K562 (cell line): ENCODE data around the gene CPED1. TPM values are rescaled to one million over a fixed set of nuclear protein-coding genes. Genes with fewer than 3 reads are reported as not detected.

ENCODE experiments used
- CBX1 ChIP-seq: sonication (generic); IDR thresholded peaks from 2 replicates; pipeline ENCODE4 v1.6.1; 2016; ENCODE audit warnings: antibody characterized with exemption, low read depth, mild to moderate bottlenecking
- DLX4 ChIP-seq: fragments of 250-450 bp; sonication (Bioruptor Pico); IDR thresholded peaks from 2 replicates; pipeline ENCODE4 v1.6.1; 2021; ENCODE audit warnings: mild to moderate bottlenecking
- ETV5 ChIP-seq: sonication (generic); formaldehyde crosslinking; IDR thresholded peaks from 2 replicates; pipeline ENCODE4 v1.4.0; 2020; ENCODE audit warnings: low read depth, mild to moderate bottlenecking, missing genetic modification reagents
- GABPB2 ChIP-seq: fragments of 250-450 bp; sonication (Bioruptor Pico); conservative IDR thresholded peaks from 2 replicates; pipeline ENCODE4 v1.5.1; 2021; ENCODE audit warnings: mild to moderate bottlenecking
- GTF2E2 ChIP-seq: fragments of 200-800 bp; sonication (Bioruptor generic); IDR thresholded peaks from 2 replicates; pipeline ENCODE4 v1.6.1; 2016; ENCODE audit warnings: missing genetic modification characterization, missing compliant biosample characterization
- KLF1 ChIP-seq: fragments of 450-650 bp; IDR thresholded peaks from 2 replicates; pipeline ENCODE4 v1.6.1; 2016; ENCODE audit warnings: missing genetic modification characterization, missing compliant biosample characterization
- MCM7 ChIP-seq, 2 experiments: fragments of 450-650 bp; IDR thresholded peaks; 2 replicates each; pipeline ENCODE4 v1.6.1; 2016 to 2018
- MITF ChIP-seq: IDR thresholded peaks from 2 replicates; pipeline ENCODE4 v1.6.1; 2014; ENCODE audit warnings: antibody characterized with exemption
- MXI1 ChIP-seq: IDR thresholded peaks from 2 replicates; pipeline ENCODE4 v1.6.1; 2011; ENCODE audit warnings: low read depth, mild to moderate bottlenecking, improper control_type of control experiment, low read length
- PKNOX1 ChIP-seq: fragments of 450-650 bp; IDR thresholded peaks from 2 replicates; pipeline ENCODE4 v1.6.1; 2016
- PYGO2 ChIP-seq: fragments of 450-650 bp; IDR thresholded peaks from 2 replicates; pipeline ENCODE4 v1.6.1; 2016; ENCODE audit warnings: mild to moderate bottlenecking, missing genetic modification characterization, moderate library complexity, missing compliant biosample characterization
- RAD21 ChIP-seq, 2 experiments: fragments of 250-450 bp in 1 of 2; fragments of 450-650 bp in 1 of 2; sonication (Bioruptor Pico) in 1 of 2; formaldehyde crosslinking in 1 of 2; IDR thresholded peaks in 1 of 2; conservative IDR thresholded peaks in 1 of 2; 2 replicates each; pipeline versions ENCODE4 v1.4.0 to v1.8.0; 2020 to 2022; ENCODE audit warnings: mild to moderate bottlenecking in 2 of 2, moderate library complexity in 1 of 2
- SRSF3 ChIP-seq: fragments of 200-400 bp; formaldehyde crosslinking; IDR thresholded peaks from 2 replicates; pipeline ENCODE4 v1.6.1; 2016; ENCODE audit warnings: mild to moderate bottlenecking, low read length, moderate library complexity; ENCODE audit not compliant: insufficient read depth
- THRB ChIP-seq: fragments of 450-650 bp; formaldehyde crosslinking; conservative IDR thresholded peaks from 2 replicates; pipeline ENCODE4 v1.4.0; 2022; ENCODE audit warnings: mild to moderate bottlenecking, missing genetic modification characterization
- ZNF23 ChIP-seq: fragments of 250-450 bp; sonication (Bioruptor Pico); IDR thresholded peaks from 2 replicates; pipeline ENCODE4 v1.4.0; 2020; ENCODE audit warnings: mild to moderate bottlenecking
- ZNF354B ChIP-seq: fragments of 250-450 bp; sonication (Bioruptor Pico); IDR thresholded peaks from 2 replicates; pipeline ENCODE4 v1.4.0; 2020
- ZNF696 ChIP-seq: fragments of 250-450 bp; sonication (Bioruptor Pico); conservative IDR thresholded peaks from 2 replicates; pipeline ENCODE4 v1.4.0; 2020; ENCODE audit warnings: mild to moderate bottlenecking, moderate library complexity
- ZNF699 ChIP-seq: fragments of 250-450 bp; sonication (Bioruptor Pico); IDR thresholded peaks from 2 replicates; pipeline ENCODE4 v1.8.0; 2021; ENCODE audit warnings: mild to moderate bottlenecking, moderate library complexity; ENCODE audit not compliant: insufficient replicate concordance
- ZNF740 ChIP-seq, 3 experiments: fragments of 200-800 bp in 1 of 3; sonication (Bioruptor generic) in 1 of 3; sonication (generic) in 1 of 3; formaldehyde crosslinking in 1 of 3; IDR thresholded peaks; 2 replicates each; pipeline versions ENCODE4 v1.6.1 to v1.8.0; 2016 to 2022; ENCODE audit warnings: mild to moderate bottlenecking in 2 of 3, missing compliant biosample characterization in 2 of 3, missing genetic modification characterization in 2 of 3, missing genetic modification reagents in 1 of 3
- ZNF75A ChIP-seq: fragments of 450-650 bp; formaldehyde crosslinking; IDR thresholded peaks from 2 replicates; pipeline ENCODE4 v1.4.0; 2020; ENCODE audit warnings: mild to moderate bottlenecking
- polyA plus RNA-seq, 8 experiments: library from polyadenylated mRNA; depleted of rRNA in 4 of 8; stranded (reverse) in 5 of 8; unstranded in 3 of 8; fragments of >200 nt; fragmentation: Nextera tagmentation in 2 of 8; fragmentation: Illumina TruSeq in 1 of 8; extraction: Ambion mirVana in 2 of 8; extraction: Trizol in 1 of 8; gene quantifications; 2 replicates each; pipeline versions ENCODE4 v1.2.1 to v1.2.3, GENCODE V29; 2011 to 2014; ENCODE audit warnings: inconsistent platforms in 1 of 8, missing spikeins in 1 of 8
- total RNA-seq, 7 experiments: library from RNA; depleted of rRNA in 6 of 7; stranded (reverse); fragments of >200 nt in 6 of 7; fragmentation: Illumina TruSeq in 2 of 7; extraction: Trizol in 2 of 7; gene quantifications; 2 replicates each; pipeline versions ENCODE4 v1.2.1 to v1.2.3, GENCODE V29; 2011 to 2021; ENCODE audit warnings: low replicate concordance in 1 of 7

CPED1 gene
- total and polyA plus RNA-seq, 9 of the 15 experiments (the other 6 are each of a cell fraction or from before 2014, with no cell fraction given) = 195 to 393 (median 290) TPM

- TF ChIP-seq THRB (CRISPR knock-in tag) = no peak
- TF ChIP-seq ZNF699 (CRISPR knock-in tag) = no peak
- TF ChIP-seq ZNF75A (CRISPR knock-in tag) = no peak
- TF ChIP-seq SRSF3 = no peak
- TF ChIP-seq MXI1 = no peak
- TF ChIP-seq CBX1 = no peak
- TF ChIP-seq PKNOX1 = no peak
- 0 out of 2 replicates have a peak, but pooled peaks have one; percentile 52 for TF ChIP-seq GTF2E2 (tag)
- TF ChIP-seq MCM7 (IDR thresholded peaks at IDR 0.05) = no peak
- TF ChIP-seq ZNF23 (CRISPR knock-in tag) = no peak
- TF ChIP-seq ZNF740 (CRISPR knock-in tag; IDR thresholded peaks at IDR 0.05) = no peak
- no peak for TF ChIP-seq ZNF740 (tag; IDR thresholded peaks at IDR 0.05)
- TF ChIP-seq PYGO2 (tag) = no peak
- TF ChIP-seq MITF = no peak
- TF ChIP-seq ZNF354B (CRISPR knock-in tag) = no peak
- no peak for TF ChIP-seq ZNF696
- TF ChIP-seq GABPB2 (CRISPR knock-in tag) = no peak
- TF ChIP-seq RAD21 (CRISPR knock-in tag; conservative IDR thresholded peaks at IDR 0.05 in 1 of 2, IDR thresholded peaks at IDR 0.05 in 1 of 2) = peak; percentile 78 to 89
- TF ChIP-seq ETV5 = no peak
- no peak for TF ChIP-seq DLX4 (CRISPR knock-in tag)
- TF ChIP-seq KLF1 = no peak
Measured at GRCh38 chr7:121107923-121108498, 119.5 kb downstream of the CPED1 start (continued).
